Activated CD8-positive, alpha-beta memory T cell treated with anti-CD3 and anti-CD28 coated beads for 1 hour (primary cell): ENCODE data around the gene AGAP1.

Source experiments
- DNase-seq, 2 donors: peaks; one replicate each; pipeline ENCODE4 v3.0.0-alpha.2; 2020; ENCODE audit warnings: low read depth in 1 of 2; ENCODE audit errors: extremely low read depth in 1 of 2

AGAP1 gene

DNA sequence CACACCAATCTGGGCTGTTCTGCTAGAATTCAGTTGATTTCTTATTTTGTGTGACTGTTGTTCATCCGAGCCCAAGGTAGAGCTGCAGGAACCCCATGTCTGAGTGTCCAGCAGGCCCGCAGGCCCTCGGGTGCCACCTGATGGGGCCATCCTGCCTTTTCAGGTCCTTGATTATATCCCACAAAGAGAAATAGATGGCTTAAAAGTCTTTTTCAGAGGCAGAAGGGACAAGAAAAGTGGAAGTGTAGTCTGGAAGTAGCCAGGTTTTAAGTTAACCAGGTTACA, 52.2 kb downstream of the AGAP1 start:
- DNase-seq: no peak

DNA sequence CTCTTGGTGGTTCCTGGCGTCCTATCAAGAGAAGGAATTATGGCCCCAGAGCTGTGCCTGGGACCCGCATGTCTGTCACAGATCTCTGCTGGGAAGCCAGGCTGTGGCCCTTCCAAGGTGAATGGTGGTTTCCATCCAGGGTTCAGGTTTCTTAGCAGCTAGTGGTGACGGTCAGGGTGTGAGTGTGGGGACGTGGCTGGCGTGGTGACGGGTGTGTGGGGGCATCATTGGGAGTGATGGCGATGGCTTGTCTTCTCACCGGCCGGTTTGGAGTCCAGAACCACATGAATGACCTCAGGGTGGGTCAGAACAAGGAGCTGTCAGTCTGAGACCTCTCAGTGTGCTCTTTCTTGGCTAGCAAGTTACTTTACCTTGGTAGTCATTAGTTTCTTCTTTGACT, 52.6 kb downstream of the AGAP1 start:
- DNase-seq: no peak

DNA sequence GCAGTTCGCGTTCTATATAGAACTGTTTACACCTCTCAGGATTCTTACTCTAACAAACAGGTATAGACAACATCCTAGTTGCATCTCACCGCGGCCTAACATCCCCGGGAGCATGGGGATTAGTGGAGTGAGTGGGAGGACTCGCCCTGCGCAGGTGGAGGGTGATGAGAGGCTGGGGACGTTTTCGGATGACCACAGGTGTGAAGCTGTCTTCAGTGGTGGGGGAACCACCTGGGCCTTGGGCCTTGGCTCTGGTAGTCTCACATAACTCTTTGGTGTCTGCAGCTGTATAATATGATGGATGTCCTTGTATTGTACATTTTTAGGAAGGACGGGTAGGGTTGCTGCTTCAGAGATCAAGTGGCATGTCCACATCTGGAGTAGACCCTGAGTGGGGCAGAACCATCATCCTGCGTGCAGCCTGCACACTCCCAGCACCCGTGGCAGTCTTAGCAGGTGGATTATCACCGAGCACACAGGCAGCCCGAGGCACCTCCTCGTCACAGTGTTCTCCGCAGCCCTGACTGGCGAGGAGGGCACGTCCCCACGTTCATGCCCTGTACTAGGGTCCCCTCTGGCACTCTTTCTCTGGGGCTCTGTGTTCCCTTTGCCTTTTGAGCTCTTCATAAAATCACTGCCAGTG, 56.0 kb downstream of the AGAP1 start:
- DNase-seq: no peak

DNA sequence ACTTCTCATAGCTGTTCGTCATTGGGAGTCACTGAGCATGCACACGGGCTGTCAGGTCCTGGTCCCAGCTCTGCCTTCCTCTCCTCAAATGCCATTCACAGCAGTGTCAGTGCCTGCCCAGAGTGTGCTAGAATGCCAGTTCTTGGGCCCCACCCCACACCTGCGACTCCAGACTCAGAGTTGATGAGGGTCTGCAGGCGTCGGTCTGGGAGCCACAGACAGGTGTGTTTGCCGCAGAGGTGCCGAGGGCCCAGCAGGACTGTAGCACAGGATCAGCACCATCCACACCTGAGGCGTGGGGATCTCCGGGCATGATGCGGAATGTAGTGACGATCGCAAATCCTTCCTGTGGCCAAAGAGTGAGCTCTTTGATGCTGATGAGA, 56.5 kb downstream of the AGAP1 start:
- no peak for DNase-seq

DNA sequence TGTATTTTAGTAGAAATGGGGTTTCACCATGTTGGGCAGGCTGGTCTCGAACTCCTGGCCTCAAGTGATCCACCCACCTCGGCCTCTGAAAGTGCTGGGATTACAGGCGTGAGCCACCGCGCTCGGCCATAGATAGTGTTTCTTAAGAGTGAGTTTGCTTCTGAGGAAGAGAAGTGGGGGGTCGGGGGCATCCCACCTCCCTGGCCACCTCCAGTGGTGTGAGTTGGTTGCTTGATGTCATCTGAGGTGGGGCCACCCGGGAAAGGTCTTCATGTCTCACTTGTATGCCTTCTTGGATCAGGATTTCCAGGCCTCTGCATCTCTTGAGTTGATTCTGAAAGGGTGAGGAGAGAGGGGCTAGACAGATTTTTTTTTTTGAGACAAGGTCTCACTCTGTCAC, 57.1 kb downstream of the AGAP1 start:
- no peak for DNase-seq

DNA sequence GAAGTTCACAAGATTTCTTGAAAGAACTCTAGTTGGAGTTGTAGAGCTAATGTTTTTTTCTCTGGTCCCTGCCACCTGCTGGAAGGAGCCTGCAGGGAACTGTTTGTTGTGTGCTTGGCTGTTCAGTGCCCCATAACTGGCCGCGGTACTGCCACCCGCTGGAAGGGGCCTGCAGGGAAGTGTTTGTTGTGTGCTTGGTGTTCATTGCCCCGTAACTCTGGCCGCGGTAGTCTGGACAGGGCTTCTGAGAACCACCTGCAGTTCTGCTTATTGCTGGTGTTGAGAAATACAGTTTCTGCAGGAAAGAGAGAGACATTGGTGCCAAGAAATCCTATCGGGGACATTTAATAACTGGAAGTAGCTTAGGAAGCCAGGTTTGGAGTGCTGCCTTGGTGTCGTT, 58.1 kb downstream of the AGAP1 start:
- no peak for DNase-seq

DNA sequence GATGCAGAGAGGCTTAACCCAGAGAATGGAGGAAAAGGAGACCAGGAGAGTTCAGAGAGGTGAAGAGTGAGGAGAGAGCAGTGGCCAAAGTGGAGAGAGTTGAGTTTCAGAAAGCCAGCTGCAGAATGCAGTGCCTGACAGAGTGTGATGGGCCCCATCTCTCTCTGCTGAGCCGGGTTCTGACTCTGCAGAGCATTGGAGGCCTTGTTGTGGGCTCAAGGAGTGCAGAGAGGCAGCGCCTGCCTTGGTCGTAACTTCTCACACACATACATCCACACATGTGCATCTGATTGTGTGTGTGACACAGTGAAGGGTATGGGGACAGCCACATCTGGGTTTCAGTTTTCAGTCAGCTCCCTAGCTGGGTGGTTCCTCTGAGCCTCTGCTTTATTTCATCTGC, 58.8 kb downstream of the AGAP1 start:
- DNase-seq: no peak

DNA sequence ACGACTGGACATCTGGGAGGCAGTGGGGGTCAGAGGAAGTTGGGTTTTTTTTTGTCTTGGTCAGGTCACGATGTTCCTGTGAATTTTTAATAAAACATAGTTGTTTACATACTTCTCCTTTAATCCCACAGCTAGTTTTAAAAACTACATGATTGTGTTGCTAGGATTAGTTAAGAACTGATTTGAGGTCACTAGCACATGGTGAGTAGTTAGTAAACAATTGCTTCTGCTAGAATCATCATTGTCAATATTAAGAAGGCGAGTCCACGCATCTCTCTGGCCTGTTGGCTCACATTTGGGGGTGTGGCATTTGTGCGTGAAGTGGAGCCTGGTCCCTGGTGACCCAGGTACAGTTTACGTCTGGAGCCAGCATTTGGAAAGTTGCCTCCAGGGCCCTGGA, 59.4 kb downstream of the AGAP1 start:
- no peak for DNase-seq

DNA sequence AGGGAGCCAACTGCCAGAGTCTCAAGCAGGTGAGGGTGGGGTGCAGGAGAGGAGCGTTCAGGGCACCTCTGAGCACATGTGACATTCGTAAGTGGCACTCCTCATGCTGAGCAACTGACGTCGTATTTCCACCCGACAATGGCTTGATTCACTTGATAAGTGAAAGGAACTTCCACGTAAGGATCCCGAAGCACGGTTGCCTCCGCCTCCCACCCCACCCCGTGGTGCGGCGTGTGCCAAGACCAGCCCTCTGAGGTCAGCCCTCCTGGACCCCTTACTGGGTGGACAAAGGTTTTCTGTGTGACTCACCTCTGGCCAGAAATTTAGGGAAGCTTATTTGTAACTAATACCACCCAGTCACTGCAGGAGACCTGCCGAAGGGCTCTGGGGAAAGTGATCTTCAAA, 59.9 kb downstream of the AGAP1 start:
- no peak for DNase-seq

DNA sequence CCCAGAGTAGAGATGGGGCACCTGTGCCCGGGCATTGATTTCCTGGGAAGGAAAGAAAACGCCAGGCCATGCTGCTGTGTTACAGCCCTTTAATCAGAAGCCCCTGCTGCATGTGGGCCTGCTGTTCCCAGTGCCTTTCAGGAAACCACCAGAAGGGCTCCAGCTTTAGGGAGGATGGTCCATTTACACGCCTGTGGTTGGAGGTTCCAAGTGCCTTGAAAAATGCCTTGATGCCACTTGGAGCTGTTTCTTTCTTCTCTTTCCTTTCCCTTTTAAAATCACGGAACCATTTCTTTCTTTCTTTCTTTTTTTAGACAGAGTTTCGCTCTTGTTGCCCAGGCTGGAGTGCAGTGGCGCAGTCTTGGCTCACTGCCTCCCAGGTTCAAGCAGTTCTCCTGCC, 60.5 kb downstream of the AGAP1 start:
- no peak for DNase-seq

DNA sequence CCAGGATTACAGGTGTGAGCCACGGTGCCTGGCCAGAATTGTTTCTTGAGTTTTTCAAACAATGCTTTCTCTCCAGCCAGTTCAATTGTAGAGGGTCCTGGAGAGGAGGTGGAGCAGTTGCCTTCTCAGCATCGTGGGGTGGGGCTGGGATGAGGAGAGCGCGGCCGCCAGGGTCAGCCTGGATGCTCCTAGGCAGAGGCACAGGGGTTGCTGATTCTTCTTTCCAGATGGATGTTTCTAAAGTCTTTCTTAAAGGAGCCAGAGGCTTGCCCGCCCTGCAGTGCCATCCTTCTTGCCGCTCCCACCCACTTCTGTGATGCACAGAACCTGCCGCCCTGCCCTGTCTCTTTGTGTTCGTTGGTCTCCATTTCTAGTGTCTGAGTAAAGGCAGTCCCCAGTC, 61.1 kb downstream of the AGAP1 start:
- DNase-seq: no peak

DNA sequence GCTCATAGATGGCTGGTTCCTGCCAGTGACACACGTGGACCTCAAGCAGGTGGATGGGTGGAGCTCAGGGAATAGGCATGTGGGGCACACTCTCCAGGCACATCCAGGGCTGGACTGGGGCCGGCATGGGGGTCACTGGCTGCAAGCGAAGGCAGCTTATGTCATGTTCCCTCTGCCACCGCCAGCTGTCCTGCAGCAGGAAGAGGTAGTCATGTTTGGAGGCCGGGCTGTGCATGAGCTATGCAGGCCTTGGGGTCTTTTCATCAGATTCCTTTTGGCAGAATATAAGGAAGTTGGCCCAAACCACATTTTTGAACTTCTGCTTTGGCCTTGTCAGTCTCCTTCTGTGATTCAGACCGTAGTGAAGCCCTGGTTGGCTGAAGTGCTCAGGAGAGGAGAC, 61.5 kb downstream of the AGAP1 start:
- no peak for DNase-seq

DNA sequence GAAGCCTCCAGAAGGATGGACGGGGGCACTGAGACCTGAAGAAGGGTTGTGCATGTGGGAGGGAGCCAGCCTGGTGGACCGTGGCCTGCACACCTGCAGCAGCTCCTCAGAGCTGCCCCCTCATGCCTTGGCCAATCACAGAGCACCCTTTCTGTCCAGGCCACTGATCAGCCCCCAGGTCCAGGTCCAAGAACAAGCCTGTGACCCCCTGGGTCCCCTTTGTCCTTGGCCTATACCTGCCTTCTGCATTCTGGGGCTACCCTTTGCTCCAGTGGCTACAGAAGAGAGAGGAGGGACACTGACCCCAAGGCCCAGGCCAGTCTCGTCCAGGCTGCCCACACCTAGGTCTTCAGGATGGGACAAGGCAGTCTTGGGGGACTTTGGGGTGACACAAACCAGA, 62.2 kb downstream of the AGAP1 start:
- no peak for DNase-seq

DNA sequence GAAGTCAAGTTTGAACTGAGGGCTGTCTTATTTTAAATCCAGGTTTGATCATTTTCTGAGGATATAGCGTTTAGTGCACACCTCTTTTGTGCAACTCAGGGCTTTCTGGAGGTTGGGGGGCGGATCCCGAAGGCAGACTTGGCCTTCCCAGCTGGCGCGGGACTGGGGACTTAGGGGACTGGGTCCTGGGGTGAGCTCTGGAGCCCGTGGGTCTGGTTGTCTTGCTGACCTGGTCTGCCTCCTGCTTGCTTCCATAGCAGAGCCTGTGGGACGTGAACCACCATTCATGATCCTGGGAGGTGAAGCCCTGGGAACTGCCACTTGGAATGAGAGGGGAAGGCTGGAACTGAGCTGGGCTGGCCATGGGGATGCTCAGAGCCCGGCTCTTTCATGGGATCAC, 63.1 kb downstream of the AGAP1 start:
- DNase-seq: no peak

DNA sequence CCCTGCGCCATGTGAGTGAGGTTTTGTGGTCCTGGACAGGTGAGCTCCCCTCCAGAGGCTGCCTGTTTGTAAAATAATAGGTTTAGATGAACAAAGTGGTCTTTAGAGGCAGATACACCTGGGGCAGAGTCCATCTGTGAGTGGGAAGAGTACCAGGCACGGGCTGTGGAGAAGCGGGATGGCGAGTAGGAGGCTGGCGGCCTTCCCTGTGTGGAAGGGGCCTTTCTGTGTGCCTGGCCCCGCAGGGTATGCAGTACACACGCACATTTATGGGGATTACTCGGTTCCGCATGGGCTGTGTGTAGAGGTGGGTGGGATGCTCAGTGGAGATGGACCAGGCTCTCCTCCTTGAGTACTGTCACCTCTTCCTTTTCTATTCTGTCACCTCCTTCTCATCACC, 64.1 kb downstream of the AGAP1 start:
- no peak for DNase-seq

DNA sequence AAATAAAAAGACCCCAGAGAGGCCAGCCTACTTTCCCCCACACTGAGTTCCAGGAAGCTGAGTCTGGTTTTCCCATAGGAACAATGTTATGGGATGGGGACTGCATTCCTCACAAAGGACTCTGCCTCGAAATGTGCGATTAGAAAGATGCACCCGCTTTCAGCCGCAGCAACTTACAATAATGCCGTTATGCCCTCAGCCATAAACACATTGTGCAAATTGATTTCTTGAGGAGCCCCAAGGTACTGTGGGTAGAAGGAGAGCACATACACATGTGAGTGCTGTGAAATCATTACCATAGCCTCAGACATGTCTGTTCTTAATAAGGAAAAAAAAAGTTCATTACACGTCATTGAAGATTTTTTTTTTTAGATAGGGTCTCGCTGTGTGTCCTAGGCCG, 64.7 kb downstream of the AGAP1 start:
- no peak for DNase-seq

DNA sequence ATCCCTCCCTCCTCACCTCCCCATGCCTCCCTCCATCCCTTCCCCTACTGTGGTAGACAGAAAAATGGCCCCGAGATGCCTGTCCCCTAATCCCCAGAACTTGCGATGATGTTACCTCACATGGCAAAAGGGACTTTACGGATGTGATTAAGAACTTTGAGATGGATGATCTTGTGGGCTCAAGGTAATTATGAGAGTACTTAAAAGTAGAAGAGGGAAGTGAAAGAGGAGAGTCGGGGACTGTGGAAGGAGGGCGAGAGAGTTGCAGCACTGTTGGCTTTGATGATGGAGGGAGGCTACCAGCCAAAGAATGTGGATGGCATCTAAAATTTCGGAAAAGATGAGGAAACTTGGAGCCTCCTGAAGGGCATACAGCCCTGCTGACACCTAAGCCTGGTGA, 66.5 kb downstream of the AGAP1 start:
- no peak for DNase-seq

DNA sequence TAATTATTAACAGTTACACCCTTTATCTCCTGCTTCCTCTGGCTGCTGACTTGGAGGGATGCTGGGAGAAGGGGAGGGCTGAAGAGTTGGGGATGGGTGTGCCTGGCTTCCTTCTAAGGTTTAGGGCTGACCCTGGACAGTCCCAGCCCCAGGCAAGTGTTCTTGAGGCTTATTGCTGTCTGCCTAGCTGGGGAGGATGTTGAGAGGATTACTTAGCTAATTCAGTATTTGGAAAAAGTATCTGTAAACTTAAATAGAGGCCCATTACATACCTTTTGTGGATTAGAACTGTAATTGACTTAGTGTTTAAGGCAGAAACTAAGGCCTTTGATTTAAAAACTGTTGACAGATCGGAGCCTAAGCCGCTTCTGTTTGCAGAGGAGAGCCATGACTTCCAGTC, 67.6 kb downstream of the AGAP1 start:
- no peak for DNase-seq

DNA sequence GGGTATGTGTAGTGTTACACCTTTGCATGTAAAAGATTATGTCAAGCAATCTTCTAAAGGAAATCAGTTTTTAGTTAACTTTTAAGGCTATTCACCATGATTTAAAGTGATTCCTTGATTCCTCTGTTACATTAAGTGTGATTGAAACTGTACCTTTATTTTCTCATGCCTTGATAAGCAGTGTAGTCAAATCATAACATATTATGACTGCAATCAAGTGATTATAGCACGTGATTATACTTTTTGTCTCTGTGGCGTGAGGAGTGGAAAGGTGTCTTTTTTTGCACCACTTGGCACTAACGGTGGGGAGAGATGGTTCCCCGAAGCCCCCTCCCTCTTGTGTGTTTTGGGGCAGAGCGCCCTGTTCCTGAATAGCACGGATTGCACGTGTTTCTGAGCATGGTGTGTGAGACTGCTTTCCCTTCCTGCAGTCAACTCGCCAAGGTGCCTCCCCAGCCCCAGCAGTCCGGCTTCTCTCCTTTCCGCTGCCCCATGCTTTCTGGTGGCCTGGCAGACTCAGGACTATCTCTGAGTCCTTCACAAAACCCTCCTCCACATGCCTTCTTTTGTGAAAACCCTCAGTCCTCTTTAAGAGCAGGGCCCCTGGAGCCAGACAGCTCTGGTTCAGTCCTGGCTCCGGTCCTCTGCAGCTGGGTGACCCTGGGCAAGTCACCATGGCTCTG, 68.4 kb downstream of the AGAP1 start:
- no peak for DNase-seq

DNA sequence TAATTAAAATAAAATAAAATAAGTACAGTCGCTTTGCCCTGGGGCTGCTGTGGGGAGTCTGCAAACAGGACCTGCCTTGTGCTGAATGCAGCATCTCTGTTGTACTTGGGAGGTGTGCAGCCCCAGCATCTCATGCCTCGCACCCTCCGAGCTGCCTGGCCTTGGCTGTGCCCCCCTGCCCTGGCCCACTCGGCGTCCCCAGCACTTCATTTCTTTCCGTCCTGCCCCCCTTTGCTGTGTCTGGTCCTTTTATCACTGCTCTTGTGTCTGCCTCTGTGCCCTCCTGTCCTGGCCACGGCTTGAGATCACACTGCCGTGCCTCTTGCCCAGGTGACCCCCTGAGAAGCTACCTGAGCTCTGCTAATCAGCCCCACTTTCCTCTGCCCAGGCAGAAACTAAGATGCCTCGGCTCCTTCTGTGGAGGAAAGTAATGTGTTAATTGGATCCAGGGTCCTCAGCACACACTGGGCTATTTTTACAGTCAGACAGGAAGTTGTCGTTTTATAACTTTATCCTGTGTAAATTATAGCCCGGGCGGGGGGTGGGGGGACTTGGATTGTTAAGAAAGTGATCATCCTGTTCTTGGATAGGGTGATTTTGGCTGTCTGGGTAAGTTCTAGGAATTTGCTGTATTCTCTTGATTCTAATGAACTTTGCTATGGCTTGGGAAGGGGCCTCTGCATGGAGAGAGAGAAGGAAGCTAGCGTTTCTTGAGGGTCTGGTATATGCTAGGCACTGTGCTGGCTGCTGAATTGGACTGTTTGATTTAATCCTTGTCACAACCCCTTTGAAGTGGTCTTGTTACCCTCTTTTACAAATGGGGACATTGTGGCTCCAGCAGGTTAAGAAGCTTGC, 69.4 kb downstream of the AGAP1 start:
- DNase-seq: no peak

DNA sequence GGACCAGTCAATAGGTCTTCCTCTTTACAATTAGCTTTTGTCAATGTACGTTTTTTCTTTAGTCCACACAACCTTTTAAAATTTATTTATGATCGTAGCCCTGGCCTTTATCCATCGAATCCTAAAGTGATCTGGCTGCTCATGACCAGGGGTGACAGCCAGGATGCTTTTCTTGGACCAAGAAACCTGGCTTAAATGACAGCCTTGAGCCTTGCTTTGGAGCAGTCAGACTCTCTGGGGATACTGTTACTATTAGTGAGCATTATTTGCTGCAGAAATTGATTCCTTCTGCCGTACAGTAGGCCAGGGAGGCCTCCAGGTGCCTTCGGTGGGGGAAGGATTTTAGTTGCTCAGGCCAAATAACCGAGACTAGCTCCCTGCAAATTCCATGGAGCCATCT, 70.2 kb downstream of the AGAP1 start:
- DNase-seq: no peak

DNA sequence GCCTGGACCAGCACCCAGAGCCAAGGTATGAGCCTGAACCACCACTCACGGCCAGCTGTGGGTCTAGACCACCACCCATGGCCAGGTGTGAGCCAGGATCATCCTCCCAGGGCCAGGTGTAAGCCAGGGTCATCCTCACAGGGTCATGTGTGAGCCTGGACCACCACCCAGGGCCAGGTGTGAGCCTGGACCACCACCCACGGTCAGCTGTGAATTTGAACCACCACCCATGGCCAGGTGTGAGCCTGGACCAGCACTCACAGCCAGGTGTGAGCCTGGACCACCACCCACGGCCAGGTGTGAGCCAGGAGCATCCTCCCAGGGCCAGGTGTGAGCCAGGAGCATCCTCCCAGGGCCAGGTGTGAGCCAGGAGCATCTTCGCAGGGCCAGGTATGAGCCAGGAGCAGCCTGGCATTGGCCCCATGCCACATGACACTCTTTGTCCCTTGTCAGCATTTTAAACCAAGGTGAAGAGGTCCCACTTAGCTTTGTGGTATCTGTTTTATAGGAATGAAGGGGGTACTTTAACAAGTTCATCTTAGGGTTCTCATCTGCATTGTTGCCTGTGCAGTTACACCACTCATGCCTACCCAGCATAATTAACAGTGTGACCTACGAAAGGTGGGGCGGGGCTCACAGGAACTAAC, 71.2 kb downstream of the AGAP1 start:
- DNase-seq: no peak
